ENCODE measurements around the gene SLC22A15. TPM values are rescaled to one million over a fixed set of nuclear protein-coding genes. Genes with fewer than 3 reads are reported as not detected.

SLC22A15 gene
- total and polyA plus RNA-seq, 7 donors, result 0.09 to 1.0 (median 0.39) TPM

DNA sequence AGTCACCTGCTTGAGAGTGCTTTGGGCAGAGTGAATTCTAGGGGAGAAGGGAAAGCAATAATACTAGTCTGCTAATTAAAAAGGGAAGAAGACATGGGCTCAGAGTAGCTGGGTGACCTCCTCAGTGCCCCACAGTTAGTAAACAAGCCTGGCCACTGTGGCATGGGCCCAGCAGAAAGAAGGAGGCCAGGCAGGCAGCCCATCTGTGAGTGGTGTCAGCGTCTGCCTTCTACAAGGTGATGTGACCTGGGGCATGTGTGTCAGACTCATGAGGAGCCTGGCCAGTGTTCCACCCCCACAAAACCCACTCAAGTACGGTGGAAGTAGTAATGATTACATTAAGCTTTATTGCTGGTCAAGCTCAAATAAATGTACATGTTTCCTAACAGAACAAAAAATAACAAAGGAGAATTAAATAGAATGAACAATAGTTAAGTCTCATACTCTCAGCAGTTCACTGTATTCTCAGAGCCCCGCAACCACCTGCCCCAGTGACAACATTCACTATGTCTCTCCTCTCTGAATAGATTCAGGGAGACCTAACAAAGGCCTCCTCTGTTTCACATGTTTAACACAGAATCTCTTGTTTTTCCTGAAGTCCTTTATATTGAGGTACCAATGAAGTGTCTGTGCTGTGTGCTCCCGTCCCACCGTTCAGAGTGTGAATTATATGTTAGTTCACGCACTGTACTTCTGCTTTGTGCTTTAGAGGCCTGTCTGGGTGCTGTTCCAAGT is 32.5 kb downstream of the SLC22A15 start:
- H3K27me3 ChIP-seq (ENCODE audit: insufficient read depth in 3 of 3, low read length in 2 of 3), result peaks cover 0 to 3% (median 0%) of the 10 kb centered on the region in 3 donors
- no peaks in the 10 kb centered on the region for H3K36me3 ChIP-seq (ENCODE audit: insufficient read depth in 1 of 2, low read depth in 1 of 2)
- ATAC-seq (no peak), DNase-seq (no peak)
- TF ChIP-seq, protein P1, sequence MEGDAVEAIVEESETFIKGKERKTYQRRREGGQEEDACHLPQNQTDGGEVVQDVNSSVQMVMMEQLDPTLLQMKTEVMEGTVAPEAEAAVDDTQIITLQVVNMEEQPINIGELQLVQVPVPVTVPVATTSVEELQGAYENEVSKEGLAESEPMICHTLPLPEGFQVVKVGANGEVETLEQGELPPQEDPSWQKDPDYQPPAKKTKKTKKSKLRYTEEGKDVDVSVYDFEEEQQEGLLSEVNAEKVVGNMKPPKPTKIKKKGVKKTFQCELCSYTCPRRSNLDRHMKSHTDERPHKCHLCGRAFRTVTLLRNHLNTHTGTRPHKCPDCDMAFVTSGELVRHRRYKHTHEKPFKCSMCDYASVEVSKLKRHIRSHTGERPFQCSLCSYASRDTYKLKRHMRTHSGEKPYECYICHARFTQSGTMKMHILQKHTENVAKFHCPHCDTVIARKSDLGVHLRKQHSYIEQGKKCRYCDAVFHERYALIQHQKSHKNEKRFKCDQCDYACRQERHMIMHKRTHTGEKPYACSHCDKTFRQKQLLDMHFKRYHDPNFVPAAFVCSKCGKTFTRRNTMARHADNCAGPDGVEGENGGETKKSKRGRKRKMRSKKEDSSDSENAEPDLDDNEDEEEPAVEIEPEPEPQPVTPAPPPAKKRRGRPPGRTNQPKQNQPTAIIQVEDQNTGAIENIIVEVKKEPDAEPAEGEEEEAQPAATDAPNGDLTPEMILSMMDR (IDR thresholded peaks at IDR 0.05), result no peak
- no peaks in the 10 kb centered on the region for H3K9me3 ChIP-seq
- intact Hi-C loops (cut with DNase I), result no loop called here
- WGBS, 3 donors, result 78 to 83% (median 79%) methylated on average over 6 of the region's 6 CpGs
- H3K27ac ChIP-seq, result no peak overlapping the region
- no peak overlapping the region for H3K4me3 ChIP-seq
- H3K4me1 ChIP-seq, result no peaks in the 10 kb centered on the region

DNA sequence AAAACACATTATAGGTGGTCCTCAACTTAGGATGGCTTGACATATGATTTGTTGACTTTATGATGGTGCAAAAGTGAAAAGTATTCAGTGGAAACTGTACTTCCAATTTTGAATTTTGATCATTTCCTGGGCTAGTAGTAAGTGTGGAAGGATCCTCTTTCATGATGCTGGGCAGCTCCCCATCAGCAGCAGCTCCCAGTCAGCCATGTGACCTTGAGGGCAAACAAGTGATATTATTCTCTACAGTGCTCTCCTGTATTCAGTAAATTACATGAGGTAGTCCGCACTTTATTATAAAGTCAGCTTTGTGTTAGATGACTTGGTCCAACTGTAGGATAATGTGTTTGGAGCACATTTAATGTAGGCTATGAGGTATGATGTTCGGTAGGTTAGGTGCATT is 36.4 kb downstream of the SLC22A15 start:
- DNase-seq, result no peak
- TF ChIP-seq, protein P1 (IDR thresholded peaks at IDR 0.05), result no peak
- no peaks in the 10 kb centered on the region for H3K27me3 ChIP-seq (ENCODE audit: insufficient read depth in 3 of 3, low read length in 2 of 3)
- 92 to 98% (median 96%) methylated on average over 2 of the region's 2 CpGs for WGBS, 3 donors
- no peaks in the 10 kb centered on the region for H3K9me3 ChIP-seq
- intact Hi-C loops (cut with DNase I), result no loop called here
- no peaks in the 10 kb centered on the region for H3K36me3 ChIP-seq (ENCODE audit: insufficient read depth in 1 of 2, low read depth in 1 of 2)
- no peak overlapping the region for H3K27ac ChIP-seq
- H3K4me1 ChIP-seq, result peaks cover 6% of the 10 kb centered on the region
- no peak for ATAC-seq
- no peak overlapping the region for H3K4me3 ChIP-seq

DNA sequence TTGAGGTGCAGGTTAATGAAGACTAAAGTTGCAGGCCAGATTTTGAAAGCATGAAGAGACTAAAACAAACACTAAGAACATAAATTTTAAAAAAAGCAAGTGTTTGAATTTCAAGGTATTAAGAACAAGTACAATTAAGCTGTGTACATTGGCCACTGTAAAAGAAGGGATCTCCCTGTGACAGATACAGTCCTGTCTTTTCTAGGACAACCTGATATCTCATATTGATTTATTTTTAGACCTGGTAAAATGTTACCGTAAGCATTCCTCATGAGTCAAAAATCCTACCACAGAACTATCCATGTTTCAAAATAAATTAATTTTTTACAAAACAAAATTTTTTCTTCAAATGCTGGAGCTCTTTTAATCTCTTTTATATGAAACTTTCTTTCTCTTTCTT is 39.4 kb downstream of the SLC22A15 start:
- H3K36me3 ChIP-seq (ENCODE audit: insufficient read depth in 1 of 2, low read depth in 1 of 2), result no peaks in the 10 kb centered on the region
- ATAC-seq, result no peak
- peaks cover 6% of the 10 kb centered on the region for H3K4me1 ChIP-seq
- DNase-seq, result no peak
- WGBS, 3 donors, result 15 to 59% (median 29%) methylated on average over 1 of the region's 1 CpG
- H3K4me3 ChIP-seq, result no peak overlapping the region
- TF ChIP-seq, protein P1 (IDR thresholded peaks at IDR 0.05), result no peak
- H3K27me3 ChIP-seq (ENCODE audit: insufficient read depth in 3 of 3, low read length in 2 of 3), result no peaks in the 10 kb centered on the region
- no peak overlapping the region for H3K27ac ChIP-seq
- intact Hi-C loops (cut with DNase I), result no loop called here
- H3K9me3 ChIP-seq, result no peaks in the 10 kb centered on the region

DNA sequence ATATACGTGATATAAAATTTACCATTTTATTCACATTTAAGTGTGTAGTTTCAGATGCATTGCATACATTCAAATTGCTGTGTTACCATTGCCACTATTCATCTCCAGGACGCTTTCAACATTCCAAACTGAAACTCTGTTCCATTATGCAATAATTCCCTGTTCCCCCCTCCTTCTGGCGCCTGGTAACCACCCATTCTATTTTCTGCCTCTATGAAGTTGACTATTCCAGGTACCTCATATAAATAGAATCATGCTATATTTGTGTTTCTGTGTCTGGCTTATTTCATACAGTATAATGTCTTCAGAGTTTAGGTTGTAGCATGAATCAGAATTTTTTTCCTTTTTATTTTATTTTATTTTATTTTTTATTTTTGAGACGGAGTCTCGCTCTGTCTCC is 41.7 kb downstream of the SLC22A15 start:
- WGBS, 3 donors, result 77 to 90% (median 79%) methylated on average over 5 of the region's 5 CpGs
- ATAC-seq, result no peak
- no peak overlapping the region for H3K4me3 ChIP-seq
- H3K4me1 ChIP-seq, result peaks cover 6% of the 10 kb centered on the region
- intact Hi-C loops (cut with DNase I), result no loop called here
- TF ChIP-seq, protein P1 (IDR thresholded peaks at IDR 0.05), result no peak
- no peak for DNase-seq
- H3K36me3 ChIP-seq (ENCODE audit: insufficient read depth in 1 of 2, low read depth in 1 of 2), result no peaks in the 10 kb centered on the region
- no peaks in the 10 kb centered on the region for H3K9me3 ChIP-seq
- no peaks in the 10 kb centered on the region for H3K27me3 ChIP-seq (ENCODE audit: insufficient read depth in 3 of 3, low read length in 2 of 3)
- H3K27ac ChIP-seq, result no peak overlapping the region
